OCI-LY3 (cell line): ENCODE measurements around the gene TTC7B.

ENCODE experiments used
- CTCF ChIP-seq: fragments of 200-600, 300-600 bp; sonication (generic); IDR thresholded peaks from 2 replicates; pipeline ENCODE4 v1.5.1; 2014; ENCODE audit warnings: antibody characterized with exemption, low read length, low read depth
- EZH2phosphoT487 ChIP-seq: fragments of 200-600 bp; shearing (Covaris generic); IDR thresholded peaks from 2 replicates; pipeline ENCODE4 v1.6.1; 2018; ENCODE audit warnings: antibody characterized with exemption, mixed run types, low read depth

- TF ChIP-seq CTCF (no peak), EZH2phosphoT487 (no peak)
Observed at GRCh38 chr14:90603336-90603735, 212.9 kb downstream of the TTC7B start.
